ENCODE data around the gene SMCO4.
A peak's percentile ranks its signal among the peaks of the same experiment; 100 is the strongest.
"Not testable (repeated sequence)": the region's sequence is repeated elsewhere in the genome, so short reads cannot be mapped to it uniquely, and the experiment has no call there.

Gene SMCO4, protein sequence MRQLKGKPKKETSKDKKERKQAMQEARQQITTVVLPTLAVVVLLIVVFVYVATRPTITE
- total RNA-seq, result 0.75 reads per million

DNA sequence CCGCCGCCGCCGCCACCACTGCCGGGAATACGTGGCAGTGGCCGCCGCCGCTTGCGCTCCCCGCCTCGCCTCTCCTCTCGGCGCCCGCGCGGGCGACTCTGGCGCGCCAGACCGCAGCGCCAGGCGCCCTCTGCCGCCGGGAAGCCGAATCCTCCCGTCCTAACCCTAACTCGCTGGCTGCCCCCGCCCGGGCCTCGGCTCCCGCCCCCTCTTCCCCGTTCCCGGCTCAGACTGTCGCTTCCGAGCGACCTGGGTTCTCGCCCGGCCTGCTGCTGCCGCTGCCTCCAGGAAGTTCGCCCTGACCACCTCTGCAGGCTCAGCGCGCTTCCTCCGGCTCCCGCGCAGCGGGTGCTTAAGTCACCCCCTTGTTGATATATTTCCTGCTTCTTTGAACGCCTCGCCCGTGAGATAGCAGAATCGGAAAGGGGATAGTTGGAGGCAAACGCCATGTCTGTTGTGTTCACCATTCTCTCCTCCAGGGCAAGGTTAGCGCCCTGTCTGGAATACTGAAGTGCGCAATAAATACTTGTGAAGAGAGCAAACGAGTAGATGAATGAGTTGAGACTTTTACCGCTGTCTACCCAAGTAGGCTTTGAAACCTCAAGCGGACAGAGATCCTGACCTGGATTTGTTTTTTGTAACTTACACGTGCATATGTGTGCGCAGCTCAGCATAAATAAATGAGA is at the start of gene SMCO4:
Gene SMCO4, minus strand, starts transcription at position 100 of the 686 bp plus-strand sequence. CDS start 64,202 bp downstream, outside the sequence.
- peak; percentile 37 for DNase-seq

DNA sequence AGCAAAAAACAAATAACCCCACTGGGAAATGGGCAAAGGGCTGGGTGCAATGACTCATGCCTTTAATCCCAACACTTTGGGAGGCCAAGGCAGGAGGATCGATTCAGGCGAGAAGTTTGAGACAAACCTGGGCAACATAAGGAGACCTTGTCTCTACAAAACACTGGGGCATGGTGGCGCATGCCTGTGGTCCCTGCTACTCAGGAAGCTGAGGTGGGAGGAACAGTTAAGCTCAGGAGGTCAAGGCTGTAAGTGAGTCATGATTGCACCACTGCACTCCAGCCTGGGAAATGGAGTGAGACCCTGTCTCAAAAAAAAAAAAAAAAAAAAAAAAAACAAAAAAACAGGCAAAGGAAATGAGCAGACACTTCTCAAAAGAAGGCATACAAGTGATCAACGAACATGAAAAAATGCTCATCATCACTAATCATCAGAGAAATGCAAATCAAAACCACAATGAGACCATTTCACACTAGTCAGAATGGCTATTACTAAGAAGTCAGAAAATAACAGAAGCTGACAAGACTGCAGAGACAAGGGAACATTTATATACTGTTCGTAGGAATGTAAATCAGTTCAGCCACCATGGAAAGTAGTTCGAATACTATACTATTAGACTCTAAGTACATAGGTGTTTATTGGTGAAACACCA is 48.2 kb upstream of the SMCO4 start:
- no peak for DNase-seq

DNA sequence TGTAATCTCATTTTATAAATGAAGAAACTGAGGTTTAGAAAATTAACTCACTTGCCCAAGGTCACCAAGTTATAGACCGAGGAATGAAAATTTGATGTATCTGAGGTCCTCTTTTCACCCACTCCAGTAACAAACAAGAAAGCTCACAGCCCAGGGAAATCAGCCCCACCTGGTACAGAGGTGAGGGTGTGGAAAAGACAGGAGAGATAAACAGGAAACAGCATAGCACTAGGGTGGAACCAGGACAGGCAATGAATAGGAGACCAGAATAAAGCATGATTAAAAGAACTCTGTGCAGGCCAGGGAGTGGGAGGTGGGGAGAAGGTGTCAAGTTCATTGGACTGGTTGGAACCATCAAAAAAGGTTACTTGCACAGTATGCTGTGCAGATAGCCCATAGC is 46.2 kb upstream of the SMCO4 start:
- DNase-seq, result no peak

DNA sequence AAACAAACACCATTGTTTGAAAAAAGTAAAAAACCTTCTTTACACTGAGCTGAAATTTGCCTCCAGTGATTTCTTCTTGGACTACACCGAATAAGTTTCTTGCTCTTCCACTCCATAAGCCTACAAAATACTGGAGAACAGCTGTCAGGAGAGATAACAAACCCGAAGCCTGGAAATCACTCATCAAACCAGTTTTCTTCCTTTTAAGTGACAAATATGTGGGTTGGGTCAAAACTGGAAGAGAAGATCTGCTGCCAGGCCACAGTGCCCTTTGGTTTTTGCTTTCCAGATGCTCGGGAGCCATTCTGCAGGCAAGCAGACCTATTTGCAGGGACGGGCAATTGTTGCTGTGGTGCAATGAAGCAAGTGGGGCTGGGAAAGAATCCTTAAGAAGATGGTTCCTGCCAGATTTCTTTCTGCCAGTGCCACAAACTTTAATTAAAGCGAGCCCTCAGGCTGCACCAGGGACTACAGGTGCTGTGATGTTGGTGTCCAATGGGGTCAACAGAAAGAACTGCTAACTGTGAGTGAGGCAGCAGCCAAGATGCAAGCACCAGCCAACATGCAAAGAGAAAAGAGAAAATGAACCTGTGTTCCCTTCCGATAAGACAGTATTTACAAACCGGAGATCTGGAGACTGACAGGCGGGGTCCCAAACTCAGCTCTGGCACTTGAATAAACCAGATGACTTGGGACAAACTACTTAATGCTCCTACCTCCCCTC is 44.8 kb upstream of the SMCO4 start:
- no peak for DNase-seq

DNA sequence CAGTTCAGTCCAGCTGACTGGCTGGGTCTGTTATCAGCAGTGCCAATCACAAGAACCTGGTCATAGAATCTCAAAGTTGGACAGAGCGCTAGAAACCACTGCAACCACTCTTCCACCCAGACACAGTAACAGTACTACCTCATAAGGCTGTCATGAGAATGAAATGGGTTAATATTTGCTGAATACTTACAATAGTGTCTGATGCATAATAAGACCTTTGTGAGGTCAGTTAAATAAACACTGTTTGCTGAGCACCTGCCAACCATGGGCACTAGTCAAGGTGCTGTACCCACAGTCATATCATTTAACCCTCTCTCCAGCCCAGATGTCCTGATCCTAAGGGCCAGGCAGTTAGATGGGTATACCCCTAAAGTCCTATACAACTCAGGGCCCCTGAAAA is 44.2 kb upstream of the SMCO4 start:
- DNase-seq, result not testable (repeated sequence)

DNA sequence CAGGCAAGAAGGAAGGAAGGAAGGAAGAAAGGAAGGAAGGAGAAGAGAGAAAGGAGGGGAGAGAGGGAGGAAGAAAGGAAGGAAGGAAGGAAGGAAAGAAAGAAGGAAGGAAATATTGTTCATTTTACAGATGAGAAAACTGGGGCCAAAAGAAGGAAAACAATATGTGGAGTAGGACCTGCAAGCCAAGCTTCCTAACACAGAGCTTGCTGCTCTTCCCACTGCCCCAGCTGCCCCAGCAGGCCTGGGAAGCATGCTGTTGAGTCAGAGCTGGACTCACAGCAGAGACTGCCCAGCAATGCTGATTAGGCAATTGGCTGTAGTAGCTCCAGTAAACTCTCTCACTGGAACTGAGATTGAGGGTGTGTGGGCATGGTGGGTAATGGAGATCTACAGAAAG is 42.6 kb upstream of the SMCO4 start:
- no peak for DNase-seq

DNA sequence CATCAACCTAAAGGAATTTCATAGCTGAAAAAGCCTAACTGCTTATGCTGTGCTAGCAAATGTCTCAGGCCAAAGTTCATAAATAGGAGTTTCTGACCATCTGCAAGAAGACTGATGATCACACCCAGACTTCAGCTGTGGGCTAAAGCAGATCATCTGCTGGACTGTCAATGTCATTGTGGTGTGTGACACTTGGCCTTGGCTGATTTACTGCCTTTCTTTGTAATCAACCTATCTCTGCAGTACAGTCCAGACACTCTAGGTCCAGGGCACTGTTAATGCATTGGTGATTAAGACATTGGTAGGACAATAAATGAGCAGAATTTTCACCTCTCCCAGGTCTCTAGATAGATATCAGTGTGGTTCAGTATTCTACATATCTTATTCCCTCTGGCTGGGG is 40.3 kb upstream of the SMCO4 start:
- DNase-seq, result no peak

DNA sequence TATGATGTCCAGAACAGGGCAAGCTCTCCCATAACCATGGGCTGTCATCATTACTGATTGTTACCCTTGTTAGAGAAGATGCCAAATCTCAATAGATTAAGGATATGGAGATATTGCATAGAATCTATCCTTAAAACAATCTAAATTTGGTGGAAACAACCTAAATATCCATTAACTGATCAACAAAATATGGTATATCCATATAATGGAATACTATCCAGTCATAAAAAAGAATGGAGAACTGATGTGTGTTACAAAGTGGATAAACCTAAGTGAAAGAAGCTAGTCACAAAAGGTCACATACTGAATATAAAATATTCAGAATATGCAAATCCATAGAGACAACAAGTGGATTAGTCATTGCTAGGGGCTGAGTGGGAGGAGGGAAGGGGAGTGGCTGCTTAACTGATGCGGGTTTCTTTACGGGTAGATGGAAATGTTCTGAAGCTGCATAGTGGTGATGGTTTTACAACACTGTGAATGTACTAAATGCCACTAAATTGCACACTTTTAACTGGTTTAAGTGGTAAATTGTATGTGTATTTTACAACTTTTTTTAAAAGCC is 36.1 kb upstream of the SMCO4 start:
- DNase-seq, result no peak

DNA sequence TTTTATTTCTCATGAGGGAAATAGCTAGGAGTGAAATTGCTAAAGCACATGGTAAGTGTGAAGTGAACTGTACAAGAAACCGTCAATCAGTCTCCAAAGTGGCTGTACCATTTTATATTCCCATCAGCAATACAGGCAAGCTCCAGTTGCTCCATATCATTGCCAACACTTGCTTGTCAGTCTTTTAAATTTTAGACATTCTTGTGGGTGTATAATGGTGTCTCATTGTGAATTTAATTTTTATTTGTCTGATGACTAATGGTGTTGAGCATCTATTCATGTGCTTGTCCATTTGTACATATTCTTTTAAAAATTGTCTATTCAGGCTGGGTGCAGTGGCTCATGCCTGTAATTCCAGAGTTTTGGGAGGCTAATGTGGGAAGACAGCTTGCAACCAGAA is 34.1 kb upstream of the SMCO4 start:
- no peak for DNase-seq

DNA sequence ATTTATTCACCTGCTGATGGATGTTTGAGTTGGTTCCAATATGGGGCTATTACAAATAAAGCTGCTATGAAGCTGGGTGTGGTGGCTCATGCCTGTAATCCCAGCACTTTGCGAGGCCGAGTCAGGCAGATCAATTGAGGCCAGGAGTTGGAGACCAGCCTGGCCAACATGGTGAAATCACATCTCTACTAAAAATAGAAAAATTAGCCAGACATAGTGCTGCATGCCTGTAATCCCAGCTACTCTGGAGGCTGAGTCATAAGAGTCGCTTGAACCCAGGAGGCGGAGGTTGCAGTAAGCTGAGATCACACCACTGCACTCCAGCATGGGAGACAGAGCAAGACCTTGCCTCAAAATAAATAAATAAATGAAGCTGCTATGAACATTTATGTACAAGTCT is 33.7 kb upstream of the SMCO4 start:
- DNase-seq, result not testable (repeated sequence)

DNA sequence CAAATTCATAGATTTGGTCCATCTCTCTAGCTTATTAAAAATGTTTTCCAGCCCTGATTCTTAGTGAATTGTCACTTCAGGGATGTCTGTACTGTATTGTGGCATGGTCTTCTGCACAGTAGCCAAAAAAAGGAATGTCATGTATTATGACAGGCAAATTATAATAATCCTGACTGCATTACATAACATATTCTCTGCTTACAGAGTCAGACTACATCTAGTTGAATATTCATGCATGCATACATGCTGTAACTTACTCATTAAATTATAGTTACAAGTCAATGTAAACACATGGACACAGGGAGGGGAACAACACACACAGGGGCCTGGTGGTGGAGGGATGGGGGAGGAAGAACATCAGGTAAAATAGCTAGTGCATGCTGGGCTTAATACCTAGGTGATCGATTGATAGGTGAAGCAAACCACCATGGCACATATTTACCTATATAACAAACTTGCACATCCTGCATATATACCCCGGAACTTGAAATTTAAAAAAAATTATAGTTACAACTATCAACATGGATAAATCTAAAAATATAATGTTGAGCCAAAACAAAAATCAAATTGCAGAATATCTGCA is 31.5 kb upstream of the SMCO4 start:
- DNase-seq, result no peak

DNA sequence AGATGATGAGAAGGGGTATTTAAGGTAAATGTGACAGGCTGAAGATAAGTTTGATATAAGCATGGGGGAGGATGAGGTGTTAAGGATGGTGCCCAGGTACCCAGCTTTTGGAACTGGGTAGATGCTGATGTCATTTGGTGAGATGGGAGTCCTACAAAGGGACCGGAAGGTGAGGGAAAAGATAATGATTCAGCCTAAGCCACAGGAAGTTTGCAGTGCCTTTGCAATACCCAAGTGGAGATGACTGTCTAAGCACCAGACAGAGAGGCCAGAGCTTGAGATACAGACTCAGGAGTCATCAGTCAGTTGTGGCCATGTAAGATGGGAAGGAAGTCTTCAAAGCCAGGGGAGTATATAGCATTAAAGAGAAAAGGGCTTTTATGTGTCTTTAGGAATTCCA is 30.0 kb upstream of the SMCO4 start:
- DNase-seq, result no peak

DNA sequence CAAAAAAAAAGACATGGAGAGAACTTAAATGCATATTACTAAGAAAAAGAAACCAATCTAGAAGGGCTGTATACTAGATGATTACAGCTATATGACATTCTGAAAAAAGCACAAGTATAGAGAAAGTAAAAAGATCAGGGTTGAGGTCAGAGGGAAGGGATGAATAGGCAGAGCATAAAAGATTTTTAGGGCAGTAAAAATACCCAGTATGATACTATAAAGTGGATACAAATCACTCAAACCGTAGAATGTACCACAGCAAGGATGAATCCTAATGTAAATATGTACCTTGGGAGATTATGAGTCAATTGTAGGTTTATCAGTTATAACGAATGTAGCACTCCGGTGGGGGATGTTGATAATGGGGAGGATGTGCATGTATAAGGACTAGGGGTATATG is 29.4 kb upstream of the SMCO4 start:
- DNase-seq, result no peak

DNA sequence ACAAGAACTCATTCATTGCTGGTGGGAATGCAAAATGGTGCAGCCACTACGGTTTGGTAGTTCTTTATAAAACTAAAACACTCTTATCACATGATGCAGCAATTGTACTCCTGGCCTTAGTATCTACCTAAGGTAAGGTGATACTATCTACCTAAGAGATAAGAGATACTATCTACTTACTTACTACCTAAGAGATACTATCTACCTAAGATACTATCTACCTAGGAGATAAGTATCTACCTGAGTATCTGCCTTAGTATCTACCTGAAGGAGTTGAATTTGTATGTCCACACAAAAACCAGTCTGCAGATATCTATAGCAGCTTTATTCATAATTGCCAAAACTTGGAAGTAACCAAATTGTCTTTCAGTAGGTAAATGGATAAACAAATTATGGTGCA is 29.0 kb upstream of the SMCO4 start:
- DNase-seq, result no peak

DNA sequence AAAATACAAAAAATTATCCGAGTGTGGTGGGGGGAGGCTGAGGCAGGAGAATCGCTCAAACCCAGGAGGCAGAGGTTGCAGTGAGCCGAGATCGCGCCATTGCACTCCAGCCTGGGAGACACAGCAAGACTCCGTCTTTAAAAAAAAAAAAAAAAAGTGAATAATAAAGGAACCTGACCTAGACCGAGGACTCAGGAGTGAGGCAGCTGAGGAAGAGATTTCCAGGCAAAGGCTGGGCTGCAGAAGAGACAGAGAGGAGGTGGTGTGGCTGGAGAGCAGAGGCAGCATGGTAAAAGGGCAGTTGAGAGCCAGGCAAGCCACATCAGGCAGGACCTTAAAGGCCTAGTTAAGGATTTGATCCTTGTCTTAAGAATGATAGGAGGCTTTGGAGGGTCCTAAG is 28.4 kb upstream of the SMCO4 start:
- DNase-seq, result no peak

DNA sequence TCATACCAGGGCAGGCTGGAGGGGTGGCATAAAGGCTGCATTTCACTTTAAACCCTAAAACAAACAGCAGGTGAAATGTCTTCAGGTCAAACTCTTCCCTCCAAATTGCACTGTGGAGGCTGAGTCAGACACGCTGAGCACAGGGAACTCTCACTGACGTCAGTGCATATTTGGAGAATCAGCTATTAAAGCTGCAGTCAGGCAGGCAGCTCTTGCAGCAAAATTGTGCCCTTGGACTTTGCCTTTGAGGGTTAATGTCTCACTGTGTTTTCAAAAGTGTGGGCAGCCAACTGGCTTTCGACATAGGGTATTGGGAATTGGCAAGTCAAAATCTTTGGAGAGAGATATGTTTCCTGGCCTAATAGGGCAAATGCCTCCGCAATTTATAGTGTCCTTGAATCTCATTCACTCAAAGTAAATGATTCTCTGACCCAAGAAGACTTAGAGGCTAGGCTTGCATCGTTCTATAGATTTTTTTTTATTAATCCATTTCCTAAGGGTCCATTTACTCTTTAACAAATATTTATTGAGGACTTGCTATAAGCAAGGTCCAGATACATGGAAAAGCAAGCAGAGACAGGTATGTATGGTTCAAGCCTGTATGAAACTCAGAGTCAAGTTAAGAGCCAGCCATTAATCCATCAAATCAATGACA is 27.7 kb upstream of the SMCO4 start:
- DNase-seq, result no peak

DNA sequence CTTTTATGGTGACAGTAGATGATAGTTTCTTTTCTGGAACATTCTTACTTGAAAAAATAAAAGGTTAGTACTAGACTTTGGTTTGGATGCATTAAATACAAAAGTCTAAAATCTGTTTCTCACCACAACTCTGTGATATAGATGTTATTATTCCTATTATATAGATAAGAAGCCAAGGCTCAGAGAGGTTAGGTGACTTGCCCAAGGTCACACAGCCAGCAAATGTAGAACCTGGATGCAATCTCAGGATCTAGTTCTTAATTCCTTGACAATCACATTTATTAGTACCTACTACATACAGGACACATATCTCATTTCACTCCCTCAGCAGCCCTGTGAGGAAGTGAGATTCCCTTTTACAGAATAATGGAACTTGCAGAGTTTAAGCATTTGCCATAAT is 26.3 kb upstream of the SMCO4 start:
- DNase-seq, result no peak

DNA sequence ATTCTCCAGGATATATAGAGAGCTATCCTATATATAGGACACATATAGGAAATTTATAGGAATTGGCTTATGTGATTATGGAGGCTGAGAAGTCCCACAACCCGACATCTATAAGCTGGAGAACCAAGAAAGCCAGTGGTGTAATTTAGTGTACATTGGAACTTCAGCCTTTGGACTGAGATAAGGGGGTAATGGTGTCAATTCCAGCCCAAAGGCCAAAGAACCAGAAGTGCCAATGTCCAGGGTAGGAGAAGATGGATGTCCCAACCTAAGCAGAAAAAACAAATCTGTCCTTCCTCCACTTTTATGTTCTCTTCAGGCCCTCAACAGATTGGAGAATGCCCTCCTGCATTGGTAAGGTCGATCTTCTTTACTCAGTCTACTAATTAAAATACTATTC is 25.5 kb upstream of the SMCO4 start:
- no peak for DNase-seq

DNA sequence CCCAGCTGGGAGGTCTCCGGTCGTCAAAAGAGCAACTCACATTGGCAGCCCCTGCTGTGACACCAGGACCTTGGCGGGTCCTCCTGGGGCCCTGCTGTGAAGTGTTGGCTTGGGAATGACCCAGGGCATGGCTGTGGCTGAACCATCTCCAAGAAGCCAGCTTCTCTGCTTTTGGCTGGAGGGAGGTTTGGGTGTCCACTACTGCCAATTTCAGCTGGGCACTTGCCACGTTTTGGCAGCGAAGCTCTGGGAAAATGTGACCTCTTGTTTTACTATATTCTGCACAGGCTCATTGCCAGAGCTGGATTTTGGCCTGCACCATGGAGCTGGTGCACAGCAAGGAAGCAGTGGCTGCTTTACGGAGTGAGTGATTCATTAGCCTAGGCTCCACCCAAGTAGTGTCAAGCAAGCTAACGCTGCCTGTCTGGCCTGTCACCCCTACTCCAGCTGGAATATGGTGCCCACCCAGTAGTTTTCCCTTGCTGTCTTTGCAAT is 24.3 kb upstream of the SMCO4 start:
- DNase-seq, result no peak

DNA sequence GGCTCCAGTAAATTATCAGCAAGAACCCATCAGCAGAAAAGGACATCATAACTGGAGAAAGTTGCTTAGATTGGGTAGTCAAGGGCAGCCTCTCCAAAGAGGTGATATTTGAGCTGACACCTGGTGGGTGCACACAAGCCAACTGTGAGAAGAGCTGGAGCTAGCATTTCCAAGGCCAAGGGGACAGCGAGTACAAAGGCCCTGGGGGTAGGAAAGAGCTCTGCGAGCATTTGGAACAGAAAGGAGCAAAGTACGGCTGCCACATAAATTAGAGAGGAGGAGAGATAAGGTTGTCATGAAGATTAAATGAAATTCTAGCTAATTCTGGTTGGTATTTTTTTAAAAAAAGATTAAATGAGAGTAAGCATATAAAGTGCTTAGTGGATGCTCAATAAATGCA is 21.7 kb upstream of the SMCO4 start:
- no peak for DNase-seq

DNA sequence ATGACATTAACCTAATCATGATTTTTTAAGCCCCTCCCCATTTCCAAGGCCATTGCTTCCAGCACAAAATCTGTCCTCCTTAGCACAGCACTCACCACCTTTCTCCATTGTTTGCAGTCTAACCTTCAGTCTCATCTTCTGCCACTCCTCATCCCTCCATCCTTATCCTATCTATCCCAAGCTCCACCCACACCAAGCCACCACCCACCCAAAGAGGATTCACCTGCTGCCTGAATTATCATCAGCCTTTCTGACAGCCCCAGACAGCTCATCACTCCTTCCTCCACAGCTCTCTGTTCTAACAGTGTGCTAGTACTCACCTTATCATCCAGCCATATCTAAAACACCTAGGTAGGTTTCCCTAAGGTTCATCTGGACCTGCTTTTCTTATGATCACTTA is 20.7 kb upstream of the SMCO4 start:
- DNase-seq, result no peak

DNA sequence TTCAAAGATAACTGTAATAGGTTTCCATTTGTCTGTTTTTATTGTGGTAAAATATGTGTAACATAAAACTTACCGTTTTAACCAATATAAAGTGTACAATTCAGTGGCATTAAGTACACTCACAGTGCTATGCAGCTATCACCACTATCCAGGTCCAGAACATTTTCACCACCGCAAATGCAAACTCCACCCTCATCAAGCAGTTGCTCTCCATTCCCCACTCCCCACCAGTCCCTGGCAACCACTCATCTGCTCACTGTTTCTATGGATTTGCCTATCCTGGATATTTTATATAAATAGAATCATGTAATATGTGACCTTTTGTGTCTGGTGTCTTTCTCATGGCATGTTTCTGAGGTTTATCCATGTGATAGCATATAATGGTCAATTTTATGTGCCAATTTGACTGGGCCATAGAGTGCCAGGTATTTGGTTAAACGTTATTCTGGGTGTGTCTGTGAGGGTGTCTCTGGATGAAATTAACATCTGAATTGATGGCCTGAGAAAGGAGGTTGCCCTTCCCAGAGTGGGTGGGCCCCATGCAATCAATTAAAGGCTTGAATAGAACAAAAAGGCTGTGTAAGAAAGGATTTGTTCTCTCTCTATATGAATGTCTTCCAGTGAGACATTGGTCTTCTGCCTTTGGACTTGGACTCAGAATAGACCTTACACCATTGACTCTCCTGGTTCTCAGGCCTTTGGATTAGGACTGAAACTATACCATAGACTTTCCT is 17.2 kb upstream of the SMCO4 start:
- DNase-seq, result no peak

Data from effector CD4-positive, alpha-beta T cell (primary cell).